IMR-90 (cell line): ENCODE results near the gene ZMIZ1. TPM values are rescaled to one million over a fixed set of nuclear protein-coding genes. Genes with fewer than 3 reads are reported as not detected.

ENCODE experiments used
- ATAC-seq: fragments of 200-7000 bp; cut with Tn5 transposase; 2 replicates; pipeline ENCODE4 v1.9.1; 2020; ENCODE audit warnings: low read depth, mild to moderate bottlenecking, moderate library complexity
- BruUV-seq: library from RNA; stranded (reverse); fragments of 400-500 nt; replicated peaks from 2 replicates; lab custom pipeline; 2021; lab: Mats Ljungman, UMichigan
- CTCF ChIA-PET: fragments of 300-600 bp; formaldehyde crosslinking; extraction: SDS; loops from one replicate; lab custom pipeline; 2021; ENCODE audit warnings: antibody characterized with exemption; lab: Yijun Ruan, JAX
- POLR2A ChIA-PET: fragments of 300-600 bp; sonication (Branson Sonifier 250); formaldehyde crosslinking; loops from one replicate; lab custom pipeline; 2022; ENCODE audit warnings: antibody characterized with exemption; ENCODE audit not compliant: unreplicated experiment; lab: Charles Lee
- DNase-seq: peaks from one replicate; pipeline ENCODE4 v3.0.0; 2013
- H2AFZ ChIP-seq: replicated peaks from 2 replicates; pipeline ENCODE3; 2013; ENCODE audit warnings: low read length, mild to moderate bottlenecking; ENCODE audit not compliant: poor library complexity
- H2AK5ac ChIP-seq: 2 replicates; pipeline ENCODE4 v1.6.1; 2013; ENCODE audit warnings: low read depth, low read length, inconsistent platforms
- H2AK9ac ChIP-seq: replicated peaks from 2 replicates; pipeline ENCODE3; 2013; ENCODE audit warnings: mild to moderate bottlenecking, low read depth, low read length, moderate library complexity; ENCODE audit not compliant: poor library complexity
- H2BK120ac ChIP-seq: 2 replicates; pipeline ENCODE4 v1.6.1; 2013; ENCODE audit warnings: low read depth, low read length, inconsistent platforms
- H2BK15ac ChIP-seq: 3 replicates; pipeline ENCODE4 v1.6.1; 2013; ENCODE audit warnings: low read depth, low read length, inconsistent platforms
- H2BK20ac ChIP-seq: 2 replicates; pipeline ENCODE4 v1.6.1; 2013; ENCODE audit warnings: low read depth, mild to moderate bottlenecking, inconsistent platforms, low read length, moderate library complexity
- H2BK5ac ChIP-seq: 2 replicates; pipeline ENCODE4 v1.6.1; 2013; ENCODE audit warnings: mild to moderate bottlenecking, low read depth, low read length, inconsistent platforms; ENCODE audit not compliant: poor library complexity, severe bottlenecking
- H3K14ac ChIP-seq: replicated peaks from 2 replicates; pipeline ENCODE4 v1.6.1; 2013; ENCODE audit warnings: low read depth, low read length, inconsistent platforms
- H3K18ac ChIP-seq: 2 replicates; pipeline ENCODE4 v1.6.1; 2013; ENCODE audit warnings: low read depth, low read length, control low read depth
- H3K23ac ChIP-seq: 2 replicates; pipeline ENCODE4 v1.6.1; 2013; ENCODE audit warnings: low read depth, low read length, inconsistent platforms
- H3K27ac ChIP-seq: 2 replicates; pipeline ENCODE4 v1.5.1; 2013; ENCODE audit warnings: mild to moderate bottlenecking, control low read depth, low read length; ENCODE audit not compliant: insufficient read depth
- H3K27me3 ChIP-seq: 2 replicates; pipeline ENCODE4 v1.6.1; 2013; ENCODE audit warnings: low read length; ENCODE audit not compliant: control insufficient read depth, insufficient read depth
- H3K36me3 ChIP-seq: 2 replicates; pipeline ENCODE4 v1.6.1; 2013; ENCODE audit warnings: low read length, mixed read lengths; ENCODE audit not compliant: control insufficient read depth, insufficient read depth
- H3K4ac ChIP-seq: 2 replicates; pipeline ENCODE4 v1.6.1; 2013; ENCODE audit warnings: low read depth, low read length, inconsistent platforms
- H3K4me1 ChIP-seq: 2 replicates; pipeline ENCODE4 v1.6.1; 2013; ENCODE audit warnings: low read length, mixed read lengths; ENCODE audit not compliant: control insufficient read depth, insufficient read depth
- H3K4me2 ChIP-seq: 2 replicates; pipeline ENCODE4 v1.6.1; 2013; ENCODE audit warnings: low read depth, mild to moderate bottlenecking, control low read depth, low read length, moderate library complexity
- H3K4me3 ChIP-seq: 2 replicates; pipeline ENCODE4 v1.5.1; 2013; ENCODE audit warnings: low read depth, mild to moderate bottlenecking, control low read depth, low read length, moderate library complexity; ENCODE audit not compliant: insufficient read depth
- H3K56ac ChIP-seq: 2 replicates; pipeline ENCODE4 v1.6.1; 2013; ENCODE audit warnings: low read length, inconsistent platforms; ENCODE audit not compliant: insufficient read depth; ENCODE audit errors: extremely low read depth
- H3K79me1 ChIP-seq, 2 experiments: 2 replicates each; pipeline ENCODE4 v1.6.1; 2013; ENCODE audit warnings: low read length in 2 of 2, inconsistent platforms in 1 of 2, low read depth in 1 of 2
- H3K9ac ChIP-seq: 2 replicates; pipeline ENCODE4 v1.6.1; 2013; ENCODE audit warnings: low read depth, low read length, control low read depth
- H3K9me1 ChIP-seq: 2 replicates; pipeline ENCODE4 v1.6.1; 2013; ENCODE audit warnings: low read length, inconsistent platforms; ENCODE audit not compliant: insufficient read depth
- H3K9me3 ChIP-seq: 2 replicates; pipeline ENCODE4 v1.6.1; 2013; ENCODE audit warnings: low read length; ENCODE audit not compliant: control insufficient read depth, insufficient read depth
- H4K20me1 ChIP-seq: 2 replicates; pipeline ENCODE4 v1.6.1; 2013; ENCODE audit warnings: low read length, inconsistent platforms; ENCODE audit not compliant: insufficient read depth
- H4K5ac ChIP-seq: 2 replicates; pipeline ENCODE4 v1.6.1; 2013; ENCODE audit warnings: mild to moderate bottlenecking, low read depth, low read length, control low read depth
- H4K8ac ChIP-seq, 2 experiments: 2 replicates each; pipeline ENCODE4 v1.6.1; 2013; ENCODE audit warnings: low read depth in 2 of 2, low read length in 2 of 2, control low read depth in 1 of 2, inconsistent platforms in 1 of 2
- H4K91ac ChIP-seq: 2 replicates; pipeline ENCODE4 v1.6.1; 2013; ENCODE audit warnings: low read depth, low read length, inconsistent platforms; ENCODE audit not compliant: insufficient read depth
- CEBPB ChIP-seq: IDR thresholded peaks from 2 replicates; pipeline ENCODE4 v1.6.1; 2012; ENCODE audit warnings: low read depth, low read length, improper control_type of control experiment
- CHD1 ChIP-seq: IDR thresholded peaks from 2 replicates; pipeline ENCODE4 v1.6.1; 2012; ENCODE audit warnings: low read depth, low read length, improper control_type of control experiment
- MAFK ChIP-seq: IDR thresholded peaks from 2 replicates; pipeline ENCODE4 v1.6.1; 2012; ENCODE audit warnings: low read depth, low read length, improper control_type of control experiment
- POLR2A ChIP-seq: IDR thresholded peaks from 2 replicates; pipeline ENCODE4 v1.6.1; 2012; ENCODE audit warnings: mild to moderate bottlenecking, low read depth, low read length
- RAD21 ChIP-seq: IDR thresholded peaks from 2 replicates; pipeline ENCODE4 v1.6.1; 2012; ENCODE audit warnings: low read length, improper control_type of control experiment
- RCOR1 ChIP-seq: IDR thresholded peaks from 2 replicates; pipeline ENCODE4 v1.6.1; 2012; ENCODE audit warnings: mild to moderate bottlenecking, low read length, improper control_type of control experiment; ENCODE audit not compliant: insufficient replicate concordance
- WGBS, 2 experiments: methylation state at CpG; one replicate each; pipeline versions ENCODE4 v1.1.5 to v1.1.7; 2013; ENCODE audit warnings: missing lambda C conversion rate in 2 of 2; ENCODE audit not compliant: insufficient read length in 1 of 2; ENCODE audit errors: extremely low coverage in 2 of 2; 5-methylcytosine and 5-hydroxymethylcytosine counted together
- dilution Hi-C: fragments of 300-500 bp; cut with HindIII; formaldehyde crosslinking; loops from one replicate; pipeline ENCODE4 v1.14.3; 2018; ENCODE audit warnings: low sequenced_read_pairs; ENCODE audit not compliant: unreplicated experiment
- in situ Hi-C: fragments of 300-500 bp; cut with MboI; formaldehyde crosslinking; loops from 3 replicates; pipeline ENCODE4 v1.14.3; 2019; ENCODE audit warnings: low sequenced_read_pairs, inconsistent platforms, mixed read lengths
- intact Hi-C: fragments of 100-400 bp; cut with micrococcal nuclease; formaldehyde crosslinking; loops from 2 replicates; pipeline ENCODE4 v1.10.0; 2022
- polyA plus RNA-seq, 3 experiments: library from polyadenylated mRNA; depleted of rRNA; stranded (reverse); fragments of >200 nt; gene quantifications; 2 replicates each; pipeline ENCODE4 v1.2.3, GENCODE V29; 2012; ENCODE audit warnings: low replicate concordance in 1 of 3
- total RNA-seq: library from RNA; depleted of rRNA; stranded (reverse); fragments of >200 nt; gene quantifications from 2 replicates; pipeline ENCODE4 v1.2.3, GENCODE V29; 2012

The ZMIZ1 gene
- total and polyA plus RNA-seq, 2 of the 4 experiments (the other 2 are of a cell fraction): 6.6 to 48.7 TPM

DNA sequence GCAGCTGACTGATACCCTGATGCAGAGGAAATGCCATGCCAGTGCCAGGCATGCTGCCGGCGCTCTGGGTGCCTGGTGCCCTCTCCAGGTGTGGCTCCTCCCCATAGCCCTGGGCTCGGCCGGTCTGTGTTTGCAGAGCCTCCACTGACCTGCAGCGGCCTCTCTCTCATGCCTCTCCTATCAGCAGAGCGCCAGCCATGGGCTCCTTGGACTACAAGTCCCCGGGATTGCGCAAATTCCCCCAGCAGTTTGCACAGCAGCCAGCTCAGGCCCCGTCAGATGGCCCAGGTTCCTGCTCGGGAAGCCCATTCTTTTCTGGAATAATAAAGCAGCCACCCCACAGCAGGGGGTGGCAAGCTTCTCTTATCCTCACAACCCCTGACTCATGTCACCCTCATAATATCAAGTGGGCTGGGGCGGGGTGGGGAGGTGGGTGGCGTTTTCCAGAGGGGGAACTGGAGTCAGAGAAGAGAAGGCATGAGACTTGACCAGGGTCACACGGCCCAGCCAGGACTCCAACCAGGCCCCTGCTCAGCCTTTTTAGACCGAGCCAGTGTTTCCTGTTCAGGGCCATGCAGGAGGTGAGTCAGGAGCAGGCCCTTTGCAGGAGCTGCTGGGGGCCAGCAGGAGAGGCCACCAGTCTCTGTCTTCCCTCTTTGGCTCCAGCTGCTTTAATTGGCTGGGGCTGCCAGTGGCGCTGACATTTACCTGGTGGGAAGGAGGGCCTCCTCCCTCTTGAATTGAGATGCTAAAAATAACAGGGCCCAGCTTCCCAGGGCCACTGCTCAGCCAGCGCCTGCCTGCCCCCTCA, 58.6 kb downstream of the ZMIZ1 start:
- Histone ChIP-seq H3K9me3 (no peaks in the 10 kb centered on the region), H2AK9ac (peak overlapping the region; percentile 59), H3K36me3 (peaks cover 63% of the 10 kb centered on the region), H3K4ac (peak overlapping the region; percentile 50; the same call in 1 of the 2 replicates), H2AK5ac (no peak overlapping the region), H2BK15ac (no peak overlapping the region), H3K4me2 (no peak overlapping the region), H3K79me1 (peaks cover 57 to 99% of the 10 kb centered on the region in 2 experiments), H3K14ac (no peak overlapping the region), H4K8ac (peak overlapping the region in 1 of 2 experiments; percentile 16; a peak in 1 of 4 replicates), H2BK120ac (no peak overlapping the region), H3K9me1 (peaks cover 28% of the 10 kb centered on the region), H2BK20ac (no peak overlapping the region), H3K23ac (0 out of 2 replicates have a peak overlapping the region, but pooled peaks have one; percentile 0), H3K18ac (no peak overlapping the region), H4K20me1 (peaks cover 83% of the 10 kb centered on the region), H3K4me3 (no peak overlapping the region), H4K91ac (peak overlapping the region; percentile 14; the same call in 1 of the 2 replicates), H3K9ac (no peak overlapping the region), H2AFZ (peak overlapping the region; percentile 36), H3K4me1 (peaks cover 48% of the 10 kb centered on the region), H3K27ac (peak overlapping the region; percentile 4; the same call in 1 of the 2 replicates), H4K5ac (no peak overlapping the region), H3K56ac (no peak overlapping the region), H2BK5ac (peak overlapping the region; percentile 14), H3K27me3 (no peaks in the 10 kb centered on the region)
- POLR2A ChIA-PET: interaction anchor here (0.5 to 0.6 kb wide), 2 partner anchors 35 to 58 kb away, joined by 4 to 9 read pairs; no protein-coding TSS in a partner anchor
- DNase-seq: peak; percentile 86
- TF ChIP-seq CHD1: no peak
- TF ChIP-seq RCOR1: no peak
- TF ChIP-seq RAD21: peak; percentile 19
- no peak for TF ChIP-seq MAFK
- peak; percentile 99 for TF ChIP-seq CEBPB
- TF ChIP-seq POLR2A: no peak
- intact Hi-C loops (loop anchor here (5.0 kb wide), 1 partner anchor 45 kb away; no protein-coding TSS in a partner anchor), in situ Hi-C loops (no loop called here), dilution Hi-C loops (no loop called here)
- ATAC-seq: peak; percentile 59
- CTCF ChIA-PET: interaction anchor here (0.6 to 1.2 kb wide), 2 partner anchors 13 to 284 kb away, joined by 3 read pairs; no protein-coding TSS in a partner anchor
- BruUV-seq: no TSS peak
- WGBS, 2 experiments: no CpG with 5 or more reads among the region's 16 CpGs
